Trophoblast cell (in vitro differentiated cells and primary cell): ENCODE data around the gene PDGFC.
A peak's percentile ranks its signal among the peaks of the same experiment; 100 is the strongest.

Source experiments
- DNase-seq, 2 donors: peaks; one replicate each; pipeline ENCODE4 v3.0.0-alpha.2; 2016
- H2AFZ ChIP-seq: 2 replicates; pipeline ENCODE4 v1.6.1; 2013; ENCODE audit warnings: low read length, moderate library complexity, mild to moderate bottlenecking; ENCODE audit not compliant: insufficient read depth, poor library complexity
- H2AK5ac ChIP-seq: 2 replicates; pipeline ENCODE4 v1.6.1; 2013; ENCODE audit warnings: mild to moderate bottlenecking, low read length
- H2BK120ac ChIP-seq: 2 replicates; pipeline ENCODE4 v1.6.1; 2013; ENCODE audit warnings: low read length, mild to moderate bottlenecking, moderate library complexity; ENCODE audit not compliant: insufficient read depth, poor library complexity
- H2BK12ac ChIP-seq: 2 replicates; pipeline ENCODE4 v1.6.1; 2013; ENCODE audit warnings: mild to moderate bottlenecking, low read length, moderate library complexity
- H2BK5ac ChIP-seq: 2 replicates; pipeline ENCODE4 v1.6.1; 2013; ENCODE audit warnings: low read length, low read depth, moderate library complexity, mild to moderate bottlenecking; ENCODE audit not compliant: poor library complexity
- H3K14ac ChIP-seq: 2 replicates; pipeline ENCODE4 v1.6.1; 2013; ENCODE audit warnings: mild to moderate bottlenecking, low read length
- H3K18ac ChIP-seq: 2 replicates; pipeline ENCODE4 v1.6.1; 2013; ENCODE audit warnings: mild to moderate bottlenecking, low read length
- H3K23ac ChIP-seq: 2 replicates; pipeline ENCODE4 v1.6.1; 2013; ENCODE audit warnings: low read length
- H3K27ac ChIP-seq: 2 replicates; pipeline ENCODE4 v1.5.1; 2013; ENCODE audit warnings: low read depth, mild to moderate bottlenecking, inconsistent platforms, low read length, moderate library complexity
- H3K27me3 ChIP-seq: 2 replicates; pipeline ENCODE4 v1.6.1; 2013; ENCODE audit warnings: inconsistent platforms, mild to moderate bottlenecking, low read length, moderate library complexity; ENCODE audit not compliant: insufficient read depth
- H3K36me3 ChIP-seq, 2 experiments: 1 replicate in 1 of 2; 2 replicates in 1 of 2; pipeline ENCODE4 v1.6.1; 2013; ENCODE audit warnings: low read length in 2 of 2, mild to moderate bottlenecking in 2 of 2, moderate library complexity in 1 of 2; ENCODE audit not compliant: insufficient read depth in 2 of 2, control insufficient read depth in 1 of 2
- H3K4ac ChIP-seq: 2 replicates; pipeline ENCODE4 v1.6.1; 2013; ENCODE audit warnings: low read depth, mild to moderate bottlenecking, low read length, moderate library complexity
- H3K4me1 ChIP-seq, 2 experiments: 1 replicate in 1 of 2; 2 replicates in 1 of 2; pipeline ENCODE4 v1.6.1; 2013; ENCODE audit warnings: low read length in 2 of 2, mild to moderate bottlenecking in 2 of 2, moderate library complexity in 1 of 2; ENCODE audit not compliant: insufficient read depth in 2 of 2, control insufficient read depth in 1 of 2
- H3K4me2 ChIP-seq: 2 replicates; pipeline ENCODE4 v1.6.1; 2013; ENCODE audit warnings: inconsistent platforms, mild to moderate bottlenecking, low read length, moderate library complexity
- H3K4me3 ChIP-seq: 2 replicates; pipeline ENCODE4 v1.5.1; 2013; ENCODE audit warnings: mild to moderate bottlenecking, low read depth, low read length, inconsistent platforms
- H3K79me1 ChIP-seq: one replicate; pipeline ENCODE4 v1.6.1; 2013; ENCODE audit warnings: low read length
- H3K79me2 ChIP-seq: 2 replicates; pipeline ENCODE4 v1.6.1; 2013; ENCODE audit warnings: low read length, mild to moderate bottlenecking; ENCODE audit not compliant: control insufficient read depth, insufficient read depth, poor library complexity
- H3K9ac ChIP-seq: 2 replicates; pipeline ENCODE4 v1.6.1; 2013; ENCODE audit warnings: mild to moderate bottlenecking, low read length
- H3K9me3 ChIP-seq: 2 replicates; pipeline ENCODE4 v1.6.1; 2013; ENCODE audit warnings: low read depth, mild to moderate bottlenecking, control low read depth, inconsistent platforms, low read length; ENCODE audit not compliant: insufficient read depth
- H4K12ac ChIP-seq: 2 replicates; pipeline ENCODE4 v1.6.1; 2013; ENCODE audit warnings: low read depth, mild to moderate bottlenecking, low read length, moderate library complexity
- H4K8ac ChIP-seq: 2 replicates; pipeline ENCODE4 v1.6.1; 2013; ENCODE audit warnings: low read depth, mild to moderate bottlenecking, low read length, moderate library complexity
- H4K91ac ChIP-seq: one replicate; pipeline ENCODE4 v1.6.1; 2013; ENCODE audit warnings: low read depth, mild to moderate bottlenecking, low read length, moderate library complexity
- WGBS: extraction: QIAGEN DNeasy Blood & Tissue Kit; methylation state at CpG from one replicate; pipeline ENCODE4 v1.1.7; 2013; ENCODE audit warnings: missing lambda C conversion rate; ENCODE audit not compliant: insufficient read length, insufficient coverage; ENCODE audit errors: extremely low coverage; 5-methylcytosine and 5-hydroxymethylcytosine counted together

Gene PDGFC

GRCh38 chr4:156969911-156970310 lies 1.7 kb downstream of the PDGFC start:
- Histone ChIP-seq H3K79me1 (peaks cover 12% of the 10 kb centered on the region), H3K27ac (no peak overlapping the region), H2AFZ (no peak overlapping the region), H3K79me2 (peaks cover 4% of the 10 kb centered on the region), H3K14ac (no peak overlapping the region), H4K91ac (no peak overlapping the region), H3K9me3 (no peaks in the 10 kb centered on the region), H3K36me3 (no peaks in the 10 kb centered on the region), H4K8ac (no peak overlapping the region), H3K4ac (no peak overlapping the region), H3K23ac (no peak overlapping the region), H3K4me3 (no peak overlapping the region), H3K27me3 (no peaks in the 10 kb centered on the region), H3K9ac (no peak overlapping the region), H3K18ac (no peak overlapping the region), H2BK5ac (no peak overlapping the region), H2BK12ac (no peak overlapping the region), H3K4me2 (peak overlapping the region; percentile 79), H4K12ac (no peak overlapping the region), H2AK5ac (no peak overlapping the region), H2BK120ac (no peak overlapping the region), H3K4me1 (peaks cover 2% of the 10 kb centered on the region in 2 experiments)
- DNase-seq: no peak
- no CpG with 5 or more reads among the region's 2 CpGs for WGBS

GRCh38 chr4:156969101-156969500 lies 2.5 kb downstream of the PDGFC start:
- H3K27me3 ChIP-seq: no peaks in the 10 kb centered on the region
- no peak overlapping the region for H3K14ac ChIP-seq
- H2AFZ ChIP-seq: no peak overlapping the region
- H3K23ac ChIP-seq: no peak overlapping the region
- H3K4ac ChIP-seq: no peak overlapping the region
- peaks cover 12% of the 10 kb centered on the region for H3K79me1 ChIP-seq
- no peak overlapping the region for H4K91ac ChIP-seq
- no peak overlapping the region for H3K27ac ChIP-seq
- no peaks in the 10 kb centered on the region for H3K9me3 ChIP-seq
- no peak overlapping the region for H4K8ac ChIP-seq
- no peak overlapping the region for H3K4me3 ChIP-seq
- peaks cover 4% of the 10 kb centered on the region for H3K79me2 ChIP-seq
- no CpG with 5 or more reads among the region's 3 CpGs for WGBS
- H4K12ac ChIP-seq: no peak overlapping the region
- no peak overlapping the region for H3K9ac ChIP-seq
- H3K36me3 ChIP-seq: no peaks in the 10 kb centered on the region
- H2BK5ac ChIP-seq: no peak overlapping the region
- H3K18ac ChIP-seq: no peak overlapping the region
- H2BK120ac ChIP-seq: no peak overlapping the region
- no peak for DNase-seq
- no peak overlapping the region for H2BK12ac ChIP-seq
- no peak overlapping the region for H2AK5ac ChIP-seq
- peaks cover 2% of the 10 kb centered on the region in 2 experiments for H3K4me1 ChIP-seq
- H3K4me2 ChIP-seq: peak overlapping the region; percentile 45

GRCh38 chr4:156968479-156968984 lies 3.1 kb downstream of the PDGFC start:
- Histone ChIP-seq H2BK12ac (no peak overlapping the region), H3K23ac (no peak overlapping the region), H4K91ac (no peak overlapping the region), H3K14ac (no peak overlapping the region), H3K9me3 (no peaks in the 10 kb centered on the region), H3K4me3 (no peak overlapping the region), H3K27ac (no peak overlapping the region), H3K18ac (no peak overlapping the region), H3K79me2 (peaks cover 4% of the 10 kb centered on the region), H3K27me3 (no peaks in the 10 kb centered on the region), H3K9ac (no peak overlapping the region), H3K4ac (no peak overlapping the region), H3K79me1 (peaks cover 12% of the 10 kb centered on the region), H3K4me2 (peak overlapping the region; percentile 45), H2AK5ac (no peak overlapping the region), H2AFZ (no peak overlapping the region), H4K12ac (no peak overlapping the region), H4K8ac (no peak overlapping the region), H3K4me1 (peaks cover 2% of the 10 kb centered on the region in 2 experiments), H2BK5ac (no peak overlapping the region), H2BK120ac (no peak overlapping the region), H3K36me3 (no peaks in the 10 kb centered on the region)
- peak; percentile 35 to 80 for DNase-seq
- WGBS: no CpG with 5 or more reads among the region's 2 CpGs

GRCh38 chr4:156966836-156967235 lies 4.8 kb downstream of the PDGFC start:
- H3K27me3 ChIP-seq: no peaks in the 10 kb centered on the region
- H3K9ac ChIP-seq: no peak overlapping the region
- no peak overlapping the region for H3K4me2 ChIP-seq
- no peak overlapping the region for H3K27ac ChIP-seq
- no peak overlapping the region for H3K4me3 ChIP-seq
- no peak overlapping the region for H2BK12ac ChIP-seq
- no peak overlapping the region for H3K14ac ChIP-seq
- WGBS: no CpG with 5 or more reads among the region's 2 CpGs
- peaks cover 4% of the 10 kb centered on the region for H3K79me2 ChIP-seq
- no peak overlapping the region for H3K18ac ChIP-seq
- no peak for DNase-seq
- H3K4me1 ChIP-seq: peaks cover 2 to 9% of the 10 kb centered on the region in 2 experiments
- H4K8ac ChIP-seq: no peak overlapping the region
- no peak overlapping the region for H3K4ac ChIP-seq
- no peak overlapping the region for H2AFZ ChIP-seq
- H2BK120ac ChIP-seq: no peak overlapping the region
- H4K12ac ChIP-seq: no peak overlapping the region
- H3K9me3 ChIP-seq: no peaks in the 10 kb centered on the region
- no peak overlapping the region for H4K91ac ChIP-seq
- no peak overlapping the region for H3K23ac ChIP-seq
- no peak overlapping the region for H2BK5ac ChIP-seq
- H2AK5ac ChIP-seq: no peak overlapping the region
- H3K36me3 ChIP-seq: no peaks in the 10 kb centered on the region
- H3K79me1 ChIP-seq: peaks cover 9% of the 10 kb centered on the region
